CD4-positive, alpha-beta T cell treated with Interleukin-4 for 1 hour (primary cell): ENCODE data around the gene NPW.
A peak's percentile ranks its signal among the peaks of the same experiment; 100 is the strongest.

ENCODE experiments used
- DNase-seq, 2 donors: peaks; one replicate each; pipeline ENCODE4 v3.0.0-alpha.2; 2020 to 2022

Gene NPW

GRCh38 chr16:2019518-2019920 lies at the start of gene NPW:
Gene NPW (plus strand): TSS chr16:2019785.
- no peak for DNase-seq

- peak; percentile 96 to 97 for DNase-seq
Measured at GRCh38 chr16:1971796-1972489, 47.6 kb upstream of the NPW start, which contains the start of gene TBL3. Gene TBL3 (plus strand): TSS chr16:1972053. CDS start chr16:1972165, 112 bp downstream.

DNA sequence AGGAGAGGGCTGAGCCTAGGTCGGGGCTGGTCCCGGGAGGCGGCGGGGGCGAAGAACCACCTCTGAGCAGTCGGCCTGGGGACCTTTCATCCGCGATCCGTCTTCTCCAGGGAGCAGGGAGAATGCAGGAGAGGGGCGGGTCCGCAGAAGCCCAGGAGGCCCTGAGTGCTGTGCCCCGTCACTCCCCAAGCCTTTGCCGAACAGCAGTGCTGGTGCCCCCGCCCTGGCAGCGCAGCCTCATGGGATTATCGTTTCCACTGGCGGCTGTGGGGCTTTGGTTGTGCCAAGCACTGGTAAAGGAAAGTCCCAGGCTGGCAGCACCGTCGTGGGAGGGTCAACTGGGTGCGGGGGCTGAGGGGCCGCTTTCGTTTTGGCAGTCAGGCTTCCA lies 47.1 kb upstream of the NPW start:
- no peak for DNase-seq

DNA sequence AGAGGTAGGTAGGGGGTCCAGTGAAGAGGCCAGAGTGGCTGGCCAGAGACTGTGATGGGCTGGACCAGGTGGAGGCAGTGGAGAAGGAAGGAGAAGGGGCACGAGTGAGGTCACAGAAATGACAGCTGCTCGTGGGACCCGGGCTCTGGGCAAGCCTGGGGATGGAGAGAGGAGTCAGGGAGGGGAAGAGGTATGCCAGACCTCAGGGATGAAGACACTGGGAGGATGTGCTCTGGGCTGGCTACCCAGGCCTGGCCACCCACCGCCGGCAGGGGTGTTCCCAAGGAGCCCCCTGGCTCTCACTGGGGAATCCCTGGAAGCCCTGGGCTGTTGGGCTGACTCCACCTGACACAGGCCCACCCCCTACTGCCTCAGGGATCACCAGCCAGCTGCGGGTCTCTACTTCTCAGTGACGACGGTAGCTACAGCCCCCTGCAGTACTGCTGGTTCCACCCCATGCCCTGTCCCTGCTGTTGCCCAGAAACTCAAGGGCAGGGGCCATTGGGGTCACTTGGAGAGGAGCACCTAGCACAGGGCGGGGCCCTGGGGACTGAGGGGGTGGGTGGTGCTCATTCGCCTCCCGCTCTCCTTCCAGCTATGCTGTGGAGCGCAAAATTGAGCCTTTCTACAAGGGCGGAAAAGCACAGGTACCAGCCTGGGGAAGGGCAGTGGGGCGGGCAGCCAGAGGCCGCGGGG lies 46.0 kb upstream of the NPW start:
- no peak for DNase-seq

GRCh38 chr16:1974157-1975070 lies 45.2 kb upstream of the NPW start:
- DNase-seq, result no peak

- DNase-seq, result no peak
Measured at GRCh38 chr16:1975432-1976215, 44.0 kb upstream of the NPW start.

- no peak for DNase-seq
Measured at GRCh38 chr16:1976216-1976520, 43.4 kb upstream of the NPW start.

DNA sequence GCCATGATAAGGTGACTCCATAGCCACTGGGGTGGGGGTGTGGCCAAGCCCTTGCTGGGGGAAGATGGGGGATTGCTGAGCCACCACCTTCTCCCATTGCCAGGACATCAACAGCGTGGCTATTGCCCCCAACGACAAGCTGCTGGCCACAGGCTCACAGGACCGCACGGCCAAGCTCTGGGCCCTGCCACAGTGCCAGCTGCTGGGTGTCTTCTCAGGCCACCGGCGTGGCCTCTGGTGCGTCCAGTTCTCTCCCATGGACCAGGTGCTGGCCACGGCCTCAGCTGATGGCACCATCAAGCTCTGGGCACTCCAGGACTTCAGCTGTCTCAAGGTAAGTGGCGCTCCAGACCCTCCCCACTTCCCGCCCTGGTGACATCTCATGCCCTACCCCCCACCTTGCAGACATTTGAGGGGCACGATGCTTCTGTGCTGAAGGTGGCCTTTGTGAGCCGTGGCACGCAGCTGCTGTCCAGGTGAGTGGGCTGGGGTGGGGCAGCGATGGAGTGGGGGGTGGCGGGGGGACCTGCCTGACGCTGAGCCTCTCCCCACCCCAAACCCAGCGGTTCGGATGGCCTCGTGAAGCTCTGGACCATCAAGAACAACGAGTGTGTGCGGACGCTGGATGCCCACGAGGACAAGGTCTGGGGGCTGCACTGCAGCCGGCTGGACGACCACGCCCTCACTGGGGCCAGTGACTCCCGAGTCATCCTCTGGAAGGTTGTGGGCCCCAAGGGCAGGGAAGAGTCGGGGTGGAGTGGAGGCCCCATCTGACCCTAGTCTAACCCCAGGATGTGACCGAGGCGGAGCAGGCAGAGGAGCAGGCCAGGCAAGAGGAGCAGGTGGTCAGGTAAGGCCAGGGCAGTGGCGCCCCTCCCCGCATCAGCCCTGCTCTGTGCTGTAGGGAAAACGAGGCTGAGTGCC lies 42.4 kb upstream of the NPW start:
- no peak for DNase-seq

- no peak for DNase-seq
Measured at GRCh38 chr16:1977875-1978268, 41.7 kb upstream of the NPW start.

DNA sequence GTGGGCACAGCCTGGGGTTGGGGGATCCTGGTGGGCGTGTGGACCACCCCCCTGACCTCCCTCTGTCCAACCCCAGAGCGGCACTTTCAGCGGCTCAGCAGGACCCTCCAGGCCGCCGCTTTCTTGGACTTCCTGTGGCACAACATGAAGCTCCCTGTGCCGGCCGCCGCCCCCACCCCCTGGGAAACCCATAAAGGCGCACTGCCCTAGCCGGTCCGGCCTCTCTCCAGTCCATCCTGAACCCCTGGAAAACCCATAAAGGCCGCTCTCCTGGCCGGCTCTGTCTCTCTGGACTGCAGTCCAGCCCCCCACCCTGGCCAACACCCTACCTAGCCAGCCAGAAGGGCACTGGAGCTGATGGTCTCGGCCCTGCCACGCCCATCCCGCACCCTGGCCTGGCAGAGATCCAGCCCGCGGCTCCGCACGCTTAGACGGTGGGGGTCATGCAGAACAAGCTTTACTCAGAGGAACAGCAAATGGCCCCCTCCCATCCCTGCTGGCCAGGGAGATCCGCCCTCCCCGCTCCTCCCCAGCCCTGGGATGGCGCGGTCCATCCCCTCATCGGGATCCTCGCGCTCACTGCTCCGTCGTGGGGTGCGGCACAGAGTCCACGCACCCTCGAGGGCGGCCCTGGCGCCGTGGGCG lies 41.0 kb upstream of the NPW start:
- no peak for DNase-seq

DNA sequence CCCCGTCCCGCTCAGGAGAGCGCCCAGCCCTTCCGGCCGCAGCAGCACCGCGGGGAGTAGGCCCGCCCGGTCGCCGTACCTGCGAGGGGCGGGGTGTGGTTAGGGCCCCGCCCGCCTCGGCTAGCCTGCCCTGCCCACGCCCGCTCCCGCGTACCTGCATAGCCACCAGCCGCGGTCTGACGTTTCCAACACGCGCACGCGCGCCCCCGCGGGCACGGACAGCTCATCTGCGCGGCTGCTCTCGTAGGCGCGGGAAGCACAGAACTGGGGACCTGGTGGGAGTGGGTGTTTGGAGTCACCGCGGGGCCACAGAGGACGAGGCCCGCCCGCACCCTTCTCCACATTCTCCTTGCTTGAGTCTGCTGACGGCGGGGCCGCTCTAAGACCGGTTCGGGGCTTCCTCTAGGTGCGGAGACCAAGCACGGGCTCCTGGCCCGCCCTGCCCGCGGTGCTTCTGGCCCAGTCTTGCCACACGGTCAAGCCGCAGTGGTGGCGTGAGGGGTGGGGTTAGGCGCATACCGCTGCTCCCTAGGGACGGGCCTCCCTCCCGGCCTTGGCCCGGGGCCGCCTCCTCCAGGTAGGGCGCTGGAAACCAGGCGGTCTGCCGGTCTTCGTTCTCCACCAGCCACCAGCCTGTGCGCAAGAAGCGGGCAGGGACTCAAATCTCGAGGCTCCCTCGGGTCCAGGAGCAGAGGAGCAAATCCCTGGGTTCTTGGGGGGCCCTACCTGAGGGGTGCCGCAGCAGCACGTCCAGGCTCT lies 40.1 kb upstream of the NPW start:
- DNase-seq, result peak in 1 of 2 donors; percentile 41

DNA sequence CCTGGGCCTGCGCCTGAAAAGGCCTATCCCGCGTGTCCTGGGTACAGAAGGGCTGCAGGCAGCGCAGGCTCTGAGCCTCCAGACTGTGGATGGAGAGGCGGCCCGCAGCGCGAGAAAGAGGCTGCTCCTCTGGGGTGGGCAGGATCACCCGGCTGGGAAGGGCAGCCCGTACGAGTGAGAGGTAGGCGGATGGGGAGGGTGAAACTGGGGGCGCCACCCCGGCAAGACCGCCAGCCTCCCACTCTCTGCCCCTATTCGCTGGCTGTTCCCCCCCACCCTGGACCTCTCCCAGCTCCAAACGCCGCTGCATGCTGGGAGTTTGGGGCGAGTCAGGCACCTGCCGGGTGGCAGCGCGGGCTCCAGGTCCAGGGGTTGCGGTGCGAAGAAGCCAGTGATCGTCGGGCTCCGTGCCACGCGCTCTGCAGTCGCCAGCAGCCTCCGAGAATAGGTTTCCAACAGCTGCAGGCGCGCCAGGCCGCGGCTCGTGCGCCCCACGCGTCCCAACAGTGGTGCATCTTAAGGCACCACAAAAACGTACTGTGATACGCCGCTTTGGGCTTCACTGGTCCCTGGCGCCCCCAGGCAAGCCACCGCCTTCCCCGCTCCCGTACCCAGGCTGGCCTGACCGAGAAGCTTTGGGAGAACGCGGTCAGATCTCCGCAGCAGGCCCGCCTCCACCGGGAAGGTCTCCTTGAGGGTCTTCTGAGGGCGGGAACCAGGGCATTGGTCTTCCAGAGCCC lies 39.4 kb upstream of the NPW start:
- DNase-seq, result no peak

GRCh38 chr16:1980770-1981087 lies 38.9 kb upstream of the NPW start:
- DNase-seq, result no peak

- no peak for DNase-seq
Measured at GRCh38 chr16:1981398-1981836, 38.2 kb upstream of the NPW start, which contains the start of gene NOXO1. Gene NOXO1 (minus strand): TSS chr16:1981469. CDS start chr16:1981179, 290 bp downstream.

- DNase-seq, result no peak
Measured at GRCh38 chr16:1982013-1982433, 37.6 kb upstream of the NPW start.

- DNase-seq, result no peak
Measured at GRCh38 chr16:1982991-1983543, 36.5 kb upstream of the NPW start.

- DNase-seq, result peak; percentile 80 to 84
Measured at GRCh38 chr16:1983544-1984346, 35.8 kb upstream of the NPW start, which contains the start of gene GFER. Gene GFER (plus strand): TSS chr16:1984193. CDS start chr16:1984219, 26 bp downstream.
